ENCODE measurements around the gene FIGLA.
A peak's percentile ranks its signal among the peaks of the same experiment; 100 is the strongest.
"Not testable (repeated sequence)": the region's sequence is repeated elsewhere in the genome, so short reads cannot be mapped to it uniquely, and the experiment has no call there.

Gene FIGLA

GRCh38 chr2:70808983-70809958 is 18.8 kb upstream of the FIGLA start:
- DNase-seq (ENCODE audit: low read depth): no peak

- DNase-seq (ENCODE audit: low read depth): no peak
These were observed 17.3 kb upstream of the FIGLA start for GRCh38 chr2:70807828-70808118.

DNA sequence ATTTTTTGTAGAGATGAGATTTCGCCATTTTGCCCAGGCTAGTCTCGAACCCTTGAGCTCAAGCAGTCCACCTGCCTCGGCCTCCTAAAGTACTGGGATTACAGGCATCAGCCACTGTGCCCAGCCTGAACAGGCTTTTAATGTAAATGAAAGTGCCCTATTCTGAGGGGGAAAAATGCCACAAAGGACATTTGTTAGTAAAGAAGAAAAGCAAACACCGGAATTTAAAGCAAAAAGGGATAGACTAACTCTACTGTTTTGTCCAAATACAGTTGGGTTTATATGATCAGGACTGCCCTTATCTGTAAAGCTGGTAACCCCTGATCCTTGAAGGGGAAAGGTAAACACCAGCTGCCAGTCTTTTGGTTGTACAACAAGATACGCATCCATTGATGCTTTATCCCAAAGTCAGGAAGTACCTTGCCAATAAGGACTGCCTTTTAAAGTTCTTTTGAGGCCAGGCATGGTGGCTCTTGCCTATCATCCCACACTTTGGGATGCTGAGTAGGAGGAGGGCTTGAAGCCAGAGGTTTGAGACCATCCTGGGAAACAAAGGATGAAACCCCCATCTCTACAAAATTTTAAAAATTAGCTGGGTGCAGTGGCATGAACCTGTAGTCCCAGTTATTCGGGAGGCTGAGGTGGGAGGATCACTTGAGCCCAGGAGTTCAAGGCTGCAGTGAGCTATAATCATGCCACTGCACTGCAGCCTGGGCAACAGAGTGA is 16.8 kb upstream of the FIGLA start:
- no peak for DNase-seq (ENCODE audit: low read depth)

DNA sequence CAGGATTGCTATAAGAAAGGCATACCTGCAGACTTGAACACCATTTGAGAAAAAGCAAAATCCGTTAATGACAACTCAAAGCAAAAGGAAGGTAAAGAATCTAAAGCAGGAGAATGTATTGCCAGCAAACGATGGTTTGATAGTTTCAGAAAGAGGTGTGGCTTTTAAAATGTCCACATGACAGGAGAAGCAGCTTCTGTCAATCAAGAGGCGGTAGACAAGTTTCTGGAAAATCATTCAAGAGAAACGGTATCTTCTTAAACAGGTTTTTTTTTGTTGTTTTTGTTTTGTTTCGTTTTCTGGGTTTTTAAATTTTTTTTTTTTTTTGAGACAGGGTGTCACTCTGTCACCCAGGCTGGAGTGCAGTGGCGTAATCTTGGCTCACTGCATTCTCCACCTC is 16.2 kb upstream of the FIGLA start:
- no peak for DNase-seq (ENCODE audit: low read depth)

- DNase-seq (ENCODE audit: low read depth): no peak
These were observed 15.6 kb upstream of the FIGLA start for GRCh38 chr2:70806013-70806412.

GRCh38 chr2:70801607-70802263 is 11.3 kb upstream of the FIGLA start:
- no peak for DNase-seq (ENCODE audit: low read depth)

- no peak for DNase-seq (ENCODE audit: low read depth)
These were observed 9.3 kb upstream of the FIGLA start for GRCh38 chr2:70799706-70800105.

DNA sequence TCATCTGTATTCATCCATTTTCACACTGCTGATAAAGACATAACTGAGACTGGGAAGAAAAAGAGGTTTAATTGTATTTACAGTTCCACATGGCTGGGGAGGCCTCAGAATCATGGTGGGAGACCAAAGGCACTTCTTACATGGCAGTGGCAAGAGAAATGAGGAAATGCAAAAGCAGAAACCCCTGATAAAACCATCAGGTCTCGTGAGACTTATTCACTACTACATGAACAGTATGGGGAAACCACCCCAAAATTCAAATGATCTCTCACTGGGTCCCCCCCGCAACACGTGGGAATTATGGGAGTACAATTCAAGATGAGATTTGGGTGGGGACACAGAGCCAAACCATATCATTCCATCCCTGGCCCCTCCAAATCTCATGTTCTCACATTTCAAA is 7.6 kb upstream of the FIGLA start:
- DNase-seq (ENCODE audit: low read depth): not testable (repeated sequence)

DNA sequence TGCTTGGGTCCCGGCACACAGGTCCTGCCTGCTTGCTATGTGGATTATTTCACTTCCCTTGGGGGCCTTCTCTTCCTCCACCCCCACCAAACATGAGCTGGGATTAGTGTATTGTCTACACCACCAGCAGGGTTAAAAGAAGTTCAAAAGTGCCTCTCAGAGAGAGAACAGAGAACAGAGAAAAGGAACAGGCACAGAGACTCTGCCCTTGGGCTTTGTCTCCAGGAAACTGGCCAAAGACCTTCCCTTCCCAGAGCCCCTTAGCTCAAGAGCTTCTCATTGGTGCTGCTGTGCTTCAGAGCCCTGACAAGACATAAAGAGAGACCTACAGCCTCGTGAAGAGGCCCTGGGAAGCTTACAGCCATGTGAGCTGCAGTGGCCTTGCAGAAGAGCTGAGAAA is 7.1 kb upstream of the FIGLA start:
- no peak for DNase-seq (ENCODE audit: low read depth)

GRCh38 chr2:70796262-70796661 is 5.8 kb upstream of the FIGLA start:
- DNase-seq (ENCODE audit: low read depth): no peak

DNA sequence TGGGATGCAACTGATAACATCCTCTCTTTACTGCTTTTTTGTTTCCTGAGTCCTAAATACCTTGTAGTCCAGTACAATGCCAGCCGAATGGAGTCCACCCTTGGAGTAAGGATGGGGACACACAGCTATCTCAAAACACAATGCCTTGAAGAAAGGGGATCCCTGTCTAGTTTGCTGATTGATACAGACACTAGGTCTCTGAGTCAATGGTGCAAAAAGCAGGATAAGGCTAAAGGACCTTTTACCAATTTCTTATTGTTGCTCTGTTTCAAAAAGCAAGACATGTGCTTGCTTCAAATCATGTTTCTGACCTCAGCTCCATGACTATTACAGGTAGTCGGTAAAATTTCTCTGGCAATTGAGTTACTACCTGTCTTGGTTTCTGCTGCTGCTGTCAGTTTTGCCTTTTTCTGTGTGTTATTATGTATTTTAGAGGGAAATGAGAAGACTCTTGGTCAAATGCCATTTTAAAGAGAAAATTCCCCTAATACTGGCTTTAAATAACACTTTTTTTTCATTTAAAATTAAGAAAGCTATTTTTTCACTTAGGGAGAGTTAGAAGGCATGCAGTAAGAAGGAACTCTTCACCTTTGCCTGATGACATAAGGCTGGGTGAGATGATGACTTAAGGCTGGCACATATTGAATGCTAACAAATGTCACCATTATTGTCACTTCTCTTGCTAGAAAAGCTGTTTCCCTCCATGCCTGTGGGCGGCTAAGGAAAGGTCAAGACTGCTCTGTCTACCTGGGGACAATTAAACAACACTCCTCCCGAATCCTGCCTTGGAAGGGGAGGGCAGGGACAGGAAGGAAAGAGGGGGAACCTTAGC is 4.9 kb upstream of the FIGLA start:
- DNase-seq (ENCODE audit: low read depth): no peak

GRCh38 chr2:70793450-70793849 is 3.0 kb upstream of the FIGLA start:
- DNase-seq (ENCODE audit: low read depth): no peak

GRCh38 chr2:70789304-70790135 is 923 bp downstream of the FIGLA start:
- peak; percentile 58 for DNase-seq (ENCODE audit: low read depth)

GRCh38 chr2:70785137-70785911 is 5.1 kb downstream of the FIGLA start:
- peak; percentile 25 for DNase-seq (ENCODE audit: low read depth)

GRCh38 chr2:70784320-70784719 is 6.1 kb downstream of the FIGLA start:
- no peak for DNase-seq (ENCODE audit: low read depth)

DNA sequence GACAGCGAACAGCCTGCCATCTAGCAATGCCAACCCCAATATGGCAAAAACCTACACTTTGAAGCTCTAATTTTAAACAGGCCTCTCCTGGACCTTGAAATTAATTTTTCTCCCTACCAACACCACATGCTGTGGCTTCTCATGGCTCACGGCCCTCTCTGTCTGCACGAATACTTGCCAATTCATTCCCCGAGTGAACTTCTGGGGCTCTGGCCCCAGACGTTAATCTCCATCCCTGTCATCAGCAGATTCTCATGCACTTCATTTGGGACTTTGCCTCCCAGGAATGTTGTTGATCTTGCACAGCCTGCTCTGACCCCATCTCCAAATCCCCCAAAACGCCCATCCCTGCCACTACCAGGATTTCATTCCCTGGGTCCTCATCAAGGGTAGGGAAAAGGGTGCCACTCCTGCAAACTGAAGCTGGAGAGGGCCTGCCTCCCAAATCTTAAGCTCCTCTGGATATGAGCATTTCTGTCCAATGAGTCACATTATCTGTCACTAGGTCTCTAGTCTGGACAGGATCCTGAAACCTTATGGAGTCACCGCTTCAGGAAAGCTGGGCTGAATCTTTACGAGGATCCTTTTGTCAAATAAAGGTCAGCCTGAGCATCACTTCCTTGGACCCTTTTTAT is 10.4 kb downstream of the FIGLA start:
- no peak for DNase-seq (ENCODE audit: low read depth)

DNA sequence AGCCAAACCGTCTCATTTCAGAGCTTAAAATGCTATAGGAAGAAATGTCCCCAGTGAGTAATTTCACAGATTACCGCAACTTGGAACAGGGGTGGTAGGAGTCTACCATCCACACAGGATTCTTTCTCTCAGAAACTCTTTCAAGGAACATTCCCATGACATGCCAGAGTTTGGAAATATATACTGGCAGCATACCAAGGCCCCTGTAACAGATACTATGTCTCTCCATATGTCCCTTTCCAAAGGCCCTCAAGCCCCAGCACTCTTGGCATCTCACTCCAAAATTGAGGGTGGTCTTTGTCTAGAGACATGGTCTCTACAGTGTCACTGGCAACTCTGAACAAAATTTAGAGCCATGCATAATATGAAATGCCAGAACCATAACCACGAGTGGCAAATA is 11.0 kb downstream of the FIGLA start:
- no peak for DNase-seq (ENCODE audit: low read depth)

DNA sequence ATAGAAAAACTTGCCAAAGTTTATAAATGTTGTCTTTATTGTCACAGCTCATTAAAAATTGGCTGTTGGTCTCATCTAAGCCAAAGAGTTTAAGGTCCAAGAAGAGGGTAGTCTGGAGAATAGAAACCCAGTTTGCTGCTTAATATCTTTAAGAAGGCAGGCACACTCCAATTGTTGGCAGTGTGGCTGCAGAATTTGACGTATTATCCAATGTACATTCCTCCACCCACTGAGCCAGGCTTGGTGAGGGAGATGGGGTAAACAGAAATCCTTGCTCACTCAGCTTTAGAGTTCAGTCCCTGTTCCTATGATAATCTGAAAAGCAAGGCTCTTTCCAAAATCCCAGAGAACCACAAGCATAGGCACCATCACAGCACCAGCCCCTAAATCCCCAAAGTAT is 11.8 kb downstream of the FIGLA start:
- no peak for DNase-seq (ENCODE audit: low read depth)

- DNase-seq (ENCODE audit: low read depth): no peak
These were observed 13.0 kb downstream of the FIGLA start for GRCh38 chr2:70777450-70777849.

GRCh38 chr2:70776266-70776665 is 14.2 kb downstream of the FIGLA start:
- no peak for DNase-seq (ENCODE audit: low read depth)
